Dermis microvascular lymphatic vessel endothelial cell (primary cell): ENCODE data around the gene CCDC88C. TPM values are rescaled to one million over a fixed set of nuclear protein-coding genes. Genes with fewer than 3 reads are reported as not detected.

Experiments
- DNase-seq, 2 donors: peaks; one replicate each; pipeline versions ENCODE4 v3.0.0 to v3.0.0-alpha.2; 2010; ENCODE audit warnings: low read depth in 2 of 2
- total RNA-seq: library from RNA; depleted of rRNA; stranded (reverse); fragments of >200 nt; gene quantifications from 2 replicates; pipeline ENCODE4 v1.2.1, GENCODE V29; 2014

CCDC88C gene
- total RNA-seq, 1 donor from 2014 or later: 12.8 TPM

- no peak for DNase-seq
These were observed 89.1 kb downstream of the CCDC88C start for GRCh38 chr14:91328313-91329050.

DNA sequence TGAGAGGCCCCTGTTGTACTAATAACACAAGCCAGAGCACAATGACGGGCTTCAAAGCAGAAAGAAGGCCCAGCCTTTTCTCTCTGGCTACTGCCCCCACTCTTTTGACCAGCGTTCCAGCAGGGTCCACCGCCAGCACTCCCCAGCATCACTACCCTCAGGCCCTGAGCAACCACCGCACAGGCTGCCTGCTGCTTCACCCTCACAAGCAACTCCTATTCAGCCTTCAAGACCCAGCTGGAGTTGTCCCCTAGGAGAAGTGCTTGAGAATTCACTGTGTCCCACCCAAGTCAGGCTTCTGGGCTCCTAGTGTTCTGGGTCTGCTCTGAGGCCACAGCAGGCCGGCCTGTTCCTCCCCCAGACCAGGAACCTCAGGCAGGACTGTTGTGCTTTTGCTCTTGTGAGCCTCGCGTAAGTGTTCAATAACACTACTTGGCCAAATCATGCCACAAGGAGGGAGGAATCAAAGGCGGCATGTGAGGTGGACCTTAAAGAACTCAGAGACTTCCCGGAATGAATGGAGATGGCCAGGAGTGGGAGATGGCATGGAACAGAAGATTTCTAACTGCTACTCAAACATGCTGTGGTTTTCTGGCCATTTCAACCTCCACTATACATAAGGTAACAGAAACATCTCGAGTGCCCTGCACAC lies 89.8 kb downstream of the CCDC88C start:
- no peak for DNase-seq

- DNase-seq: peak; percentile 85 to 93
These were observed 90.4 kb downstream of the CCDC88C start for GRCh38 chr14:91327250-91327595.

- DNase-seq: peak in 1 of 2 donors; percentile 63
These were observed 90.9 kb downstream of the CCDC88C start for GRCh38 chr14:91326514-91327249.

DNA sequence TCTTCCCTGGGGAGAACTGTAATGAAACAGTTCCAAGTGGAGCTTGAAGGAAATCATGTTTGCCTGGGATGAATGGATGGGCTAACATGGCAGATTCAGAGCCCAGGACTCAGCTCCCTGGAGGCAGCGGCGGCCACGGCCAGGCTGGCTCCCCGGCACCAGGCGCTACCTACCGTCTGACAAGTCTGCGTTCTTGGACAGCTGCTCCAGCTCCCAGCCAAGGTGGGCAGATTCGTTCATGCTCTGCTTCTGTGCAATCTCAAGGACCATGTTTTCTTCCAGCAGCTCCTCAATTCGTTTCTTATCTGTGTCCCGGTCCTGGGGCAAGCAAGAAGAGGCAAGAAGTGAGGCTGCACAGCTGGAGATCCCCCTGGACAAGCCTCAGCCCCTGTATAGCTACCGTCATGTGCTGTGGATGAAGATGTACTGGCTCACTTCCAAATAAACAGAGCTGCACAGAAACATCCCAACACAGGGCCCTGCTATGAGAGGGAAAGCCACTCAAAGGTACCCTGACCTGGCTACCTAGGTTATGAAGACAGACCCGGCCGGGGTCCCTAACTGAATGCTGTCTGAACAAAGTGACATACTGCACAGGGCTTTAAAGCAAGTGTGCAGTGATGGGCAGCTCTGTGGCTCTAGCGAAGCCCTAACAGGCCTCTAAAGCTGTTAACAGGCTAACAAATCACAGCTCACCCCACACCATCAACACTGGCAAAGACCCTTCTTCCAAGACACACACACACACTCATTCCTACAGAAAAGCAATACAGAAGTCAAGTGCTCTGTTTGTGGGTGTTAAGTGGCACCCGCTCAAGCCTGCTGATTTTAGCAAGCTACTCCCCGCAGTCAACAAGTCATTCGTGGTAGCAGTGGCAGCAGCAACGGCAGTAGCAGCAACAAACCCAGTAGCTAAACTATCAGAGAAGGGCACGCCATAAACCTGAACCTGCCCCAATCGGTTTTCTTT lies 92.7 kb downstream of the CCDC88C start:
- peak in 1 of 2 donors; percentile 21 for DNase-seq

GRCh38 chr14:91323671-91324605 lies 93.7 kb downstream of the CCDC88C start:
- peak; percentile 97 to 98 for DNase-seq

- no peak for DNase-seq
These were observed 94.6 kb downstream of the CCDC88C start for GRCh38 chr14:91323031-91323430.

DNA sequence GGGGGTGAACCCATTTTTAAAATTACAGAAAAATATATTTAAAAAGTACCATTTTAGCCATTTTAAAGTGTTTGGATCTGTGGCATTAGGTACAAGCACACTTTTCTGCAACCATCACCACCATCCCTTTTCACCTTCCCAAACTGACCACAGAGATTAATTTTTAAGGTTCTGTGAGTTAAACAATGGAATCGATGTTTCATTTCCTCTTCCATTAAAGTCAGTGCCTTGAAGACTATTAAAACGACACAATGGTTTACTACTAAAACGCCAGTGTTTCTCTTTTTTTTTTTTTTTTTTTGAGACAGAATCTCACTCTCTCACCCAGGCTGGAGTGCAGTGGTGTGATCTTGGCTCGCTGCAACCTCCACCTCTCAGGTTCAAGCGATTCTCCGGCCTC lies 95.0 kb downstream of the CCDC88C start:
- peak in 1 of 2 donors; percentile 31 for DNase-seq

DNA sequence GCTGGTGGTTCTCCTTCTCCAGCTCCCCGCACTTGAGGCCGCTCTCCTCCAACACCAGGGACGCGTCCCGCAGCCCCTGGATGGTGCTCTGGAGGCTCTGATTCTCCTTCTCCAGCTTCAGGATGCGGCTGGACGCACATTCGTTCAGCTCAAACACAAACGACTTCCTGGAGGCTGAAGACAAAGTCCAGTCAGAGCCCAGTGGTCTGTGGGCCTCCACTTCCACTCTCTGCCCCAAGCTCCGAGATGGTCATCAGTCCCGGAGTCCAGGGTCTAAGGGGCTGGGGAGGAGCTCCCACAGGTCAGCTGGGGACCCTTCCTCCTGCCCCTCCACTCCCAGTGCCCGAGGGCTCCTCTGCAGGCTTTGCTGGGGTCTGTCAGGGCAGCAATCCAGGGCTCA lies 96.5 kb downstream of the CCDC88C start:
- DNase-seq: no peak

DNA sequence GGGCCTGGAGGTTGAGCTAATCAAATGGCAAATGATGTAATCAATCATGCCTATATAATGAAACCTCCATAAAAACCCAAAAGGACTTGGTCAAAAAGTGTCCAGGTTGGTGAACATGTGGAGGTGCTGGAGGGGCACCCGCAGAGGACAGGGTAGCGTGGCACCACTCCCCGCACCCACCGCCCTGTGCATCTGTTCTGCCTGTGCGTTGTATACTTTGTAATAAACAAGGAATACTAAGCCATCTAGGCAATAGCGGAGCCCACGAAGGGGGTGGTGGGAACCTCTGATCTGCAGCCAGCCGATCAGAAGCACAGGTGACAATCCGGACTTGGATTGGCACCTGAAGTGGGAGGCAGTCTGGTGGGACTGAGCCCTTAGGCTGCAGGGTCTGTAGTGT lies 97.4 kb downstream of the CCDC88C start:
- no peak for DNase-seq

DNA sequence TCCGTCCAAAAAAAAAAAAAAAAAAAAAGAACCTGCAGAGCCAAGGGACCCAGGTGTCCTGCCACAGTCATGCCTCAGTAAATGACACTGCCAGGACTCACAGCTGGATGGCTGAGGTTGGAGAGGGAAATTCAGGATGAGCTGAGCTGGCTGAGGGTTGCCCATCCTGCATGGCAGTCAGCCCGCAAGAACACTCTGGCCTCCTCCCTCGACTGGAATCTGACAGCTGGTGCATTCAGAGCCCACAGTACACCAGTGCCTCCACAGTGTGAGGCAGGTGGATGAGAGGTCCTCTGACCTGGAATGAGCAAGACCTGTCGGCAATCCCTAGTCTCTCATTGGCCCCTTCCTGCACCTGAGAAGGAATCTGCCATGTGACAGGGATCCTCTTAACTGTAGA lies 98.7 kb downstream of the CCDC88C start:
- DNase-seq: no peak

DNA sequence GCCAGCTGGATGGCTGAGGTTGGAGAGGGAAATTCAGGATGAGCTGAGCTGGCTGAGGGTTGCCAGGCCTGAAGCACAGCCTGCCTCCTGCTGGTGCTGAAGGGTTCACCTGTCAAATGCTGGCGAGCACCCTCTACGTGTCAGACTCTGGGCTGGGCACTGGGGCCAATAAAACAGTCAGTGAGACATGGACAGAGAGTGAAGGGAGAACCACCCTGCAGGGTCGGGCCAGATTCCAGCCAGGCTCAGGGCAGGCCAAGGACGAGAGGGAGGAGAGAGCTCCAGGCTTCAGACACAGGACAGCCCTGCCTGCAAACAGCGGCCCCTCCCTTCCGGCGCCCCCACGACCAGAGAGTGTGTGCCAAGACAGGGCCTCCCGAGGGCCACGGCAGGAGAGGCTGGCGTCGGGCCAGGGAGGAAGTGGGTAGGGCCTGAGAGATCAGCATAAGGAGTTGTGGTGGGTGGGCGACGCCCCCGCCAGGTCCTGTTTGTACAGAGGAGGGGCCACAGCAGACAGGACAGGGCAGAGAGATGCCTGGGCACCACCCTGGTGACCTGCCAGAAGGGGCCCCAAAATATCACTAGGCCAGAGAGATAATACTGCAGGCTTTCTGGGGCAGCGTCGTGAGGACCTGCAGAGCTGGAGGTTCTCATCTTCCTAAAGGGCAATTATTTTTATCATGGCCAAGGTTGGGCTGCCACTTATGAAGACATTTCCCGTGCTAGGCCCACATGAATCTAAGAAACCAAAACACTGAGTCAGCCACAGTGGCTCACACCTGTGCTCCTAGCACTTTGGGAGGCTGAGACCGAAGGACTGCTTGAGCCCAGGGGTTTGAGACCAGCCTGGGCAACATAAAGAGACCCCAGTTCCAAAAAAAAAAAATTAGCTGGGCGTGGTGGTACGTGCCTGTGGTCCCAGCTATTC lies 100.0 kb downstream of the CCDC88C start:
- peak in 1 of 2 donors; percentile 33 for DNase-seq

GRCh38 chr14:91316761-91317160 lies 100.9 kb downstream of the CCDC88C start:
- DNase-seq: no peak

GRCh38 chr14:91315844-91316267 lies 101.8 kb downstream of the CCDC88C start:
- peak in 1 of 2 donors; percentile 16 for DNase-seq

DNA sequence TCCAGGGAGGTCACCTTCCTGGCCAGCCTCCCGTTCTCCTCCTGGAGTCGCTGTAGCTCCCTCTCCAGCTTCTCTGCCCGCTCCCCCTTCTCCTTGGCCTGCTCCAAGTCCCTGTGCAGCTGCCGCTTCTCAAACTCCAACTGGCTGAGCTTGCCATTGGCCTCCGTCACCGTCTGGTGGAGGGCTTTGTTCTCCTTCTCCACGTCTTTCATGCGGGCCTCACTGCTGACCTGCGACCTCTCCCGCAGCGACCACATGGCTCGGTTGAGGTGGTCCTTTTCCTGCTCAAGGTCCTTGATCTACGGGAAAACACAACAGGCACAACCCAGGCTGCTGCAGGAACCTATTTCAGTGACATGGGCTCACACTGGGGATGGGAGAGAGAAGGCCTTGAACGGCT lies 103.8 kb downstream of the CCDC88C start:
- DNase-seq: no peak

GRCh38 chr14:91313154-91313850 lies 104.3 kb downstream of the CCDC88C start:
- no peak for DNase-seq

- DNase-seq: no peak
These were observed 106.3 kb downstream of the CCDC88C start for GRCh38 chr14:91311284-91311662.

DNA sequence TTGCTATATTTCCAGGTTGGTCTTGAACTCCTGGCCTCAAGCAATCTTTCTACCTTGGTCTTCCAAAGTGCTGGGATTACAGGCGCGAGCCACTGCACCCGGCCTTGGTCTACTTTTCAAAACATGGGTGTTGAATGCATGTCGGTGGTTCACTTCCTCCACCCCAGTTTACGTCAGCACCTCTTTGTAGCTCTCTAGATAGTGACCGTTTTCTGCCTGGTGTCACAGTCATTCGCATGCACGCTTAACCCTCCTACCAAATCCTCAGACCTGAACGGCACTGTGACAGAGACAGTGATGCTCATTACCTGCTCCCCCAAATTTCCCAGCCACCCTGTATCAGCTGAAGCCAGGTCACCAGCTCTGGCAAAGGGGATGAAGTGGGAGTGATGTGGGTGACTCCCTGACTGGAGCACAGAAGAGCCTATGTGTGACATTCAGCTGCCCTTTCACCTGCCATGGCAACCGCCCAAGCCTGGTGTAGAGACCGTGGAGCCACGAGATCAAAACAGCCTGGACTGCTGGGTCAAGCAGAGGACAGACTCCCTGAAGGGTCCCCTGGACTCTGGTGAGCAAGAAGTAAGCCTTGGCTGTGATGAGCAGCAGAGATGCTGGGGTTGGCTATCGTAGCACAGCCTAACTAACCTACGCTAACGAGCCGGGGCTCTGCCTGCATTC lies 106.9 kb downstream of the CCDC88C start:
- no peak for DNase-seq
